ENCODE results near the gene GRIK4.

GRIK4 gene

DNA sequence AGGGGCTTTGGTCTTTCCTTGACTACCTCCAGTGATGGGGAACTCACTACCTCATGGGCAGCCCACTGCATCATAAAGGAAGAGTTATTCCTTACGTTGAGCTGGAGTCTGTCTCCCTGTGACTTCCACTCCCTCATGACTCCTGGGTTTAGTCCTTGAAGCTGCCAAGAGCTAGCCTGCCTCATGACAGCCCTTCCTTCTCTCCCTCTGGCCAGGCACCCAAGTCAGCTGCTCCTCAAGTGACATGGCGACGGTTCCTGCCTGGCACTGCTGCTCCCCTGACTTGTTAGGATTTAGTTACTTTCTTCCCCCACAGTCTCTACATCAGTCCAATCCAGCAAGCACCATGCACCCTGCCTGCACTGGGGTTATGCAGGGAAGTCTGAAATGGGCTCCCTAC, 316.3 kb downstream of the GRIK4 start:
- no peak for DNase-seq (ENCODE audit: low read depth)
- TF ChIP-seq, protein P1, sequence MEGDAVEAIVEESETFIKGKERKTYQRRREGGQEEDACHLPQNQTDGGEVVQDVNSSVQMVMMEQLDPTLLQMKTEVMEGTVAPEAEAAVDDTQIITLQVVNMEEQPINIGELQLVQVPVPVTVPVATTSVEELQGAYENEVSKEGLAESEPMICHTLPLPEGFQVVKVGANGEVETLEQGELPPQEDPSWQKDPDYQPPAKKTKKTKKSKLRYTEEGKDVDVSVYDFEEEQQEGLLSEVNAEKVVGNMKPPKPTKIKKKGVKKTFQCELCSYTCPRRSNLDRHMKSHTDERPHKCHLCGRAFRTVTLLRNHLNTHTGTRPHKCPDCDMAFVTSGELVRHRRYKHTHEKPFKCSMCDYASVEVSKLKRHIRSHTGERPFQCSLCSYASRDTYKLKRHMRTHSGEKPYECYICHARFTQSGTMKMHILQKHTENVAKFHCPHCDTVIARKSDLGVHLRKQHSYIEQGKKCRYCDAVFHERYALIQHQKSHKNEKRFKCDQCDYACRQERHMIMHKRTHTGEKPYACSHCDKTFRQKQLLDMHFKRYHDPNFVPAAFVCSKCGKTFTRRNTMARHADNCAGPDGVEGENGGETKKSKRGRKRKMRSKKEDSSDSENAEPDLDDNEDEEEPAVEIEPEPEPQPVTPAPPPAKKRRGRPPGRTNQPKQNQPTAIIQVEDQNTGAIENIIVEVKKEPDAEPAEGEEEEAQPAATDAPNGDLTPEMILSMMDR (IDR thresholded peaks at IDR 0.05; ENCODE audit: low read depth, low read length, missing control alignments) = no peak
- H3K4me3 ChIP-seq (ENCODE audit: low read depth, low read length) = no peak overlapping the region
- in situ Hi-C loops (cut with HindIII; ENCODE audit: low sequenced_read_pairs) = no loop called here

DNA sequence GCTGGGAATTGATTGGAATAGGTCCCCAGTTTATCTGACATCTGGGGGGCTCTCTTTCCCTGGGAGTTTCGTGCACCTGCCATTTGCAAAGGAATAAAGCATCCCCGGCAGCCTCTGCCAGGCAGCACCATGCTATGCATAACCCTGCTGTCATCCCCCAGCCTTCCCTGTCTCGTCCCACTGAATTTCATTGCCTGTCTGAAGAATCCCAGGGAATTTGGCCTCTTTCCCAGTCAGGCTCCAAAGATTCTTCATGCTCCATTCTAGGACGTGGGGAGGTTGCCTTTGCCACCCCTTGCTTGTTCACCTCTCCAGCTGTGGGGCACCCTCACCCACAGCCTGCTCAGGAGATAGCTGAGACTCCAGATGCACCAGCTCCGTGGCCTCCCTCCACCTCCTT, 317.3 kb downstream of the GRIK4 start:
- in situ Hi-C loops (cut with HindIII; ENCODE audit: low sequenced_read_pairs) = no loop called here
- H3K4me3 ChIP-seq (ENCODE audit: low read depth, low read length) = no peak overlapping the region
- TF ChIP-seq, protein P1 (IDR thresholded peaks at IDR 0.05; ENCODE audit: low read depth, low read length, missing control alignments) = no peak
- DNase-seq (ENCODE audit: low read depth) = no peak

DNA sequence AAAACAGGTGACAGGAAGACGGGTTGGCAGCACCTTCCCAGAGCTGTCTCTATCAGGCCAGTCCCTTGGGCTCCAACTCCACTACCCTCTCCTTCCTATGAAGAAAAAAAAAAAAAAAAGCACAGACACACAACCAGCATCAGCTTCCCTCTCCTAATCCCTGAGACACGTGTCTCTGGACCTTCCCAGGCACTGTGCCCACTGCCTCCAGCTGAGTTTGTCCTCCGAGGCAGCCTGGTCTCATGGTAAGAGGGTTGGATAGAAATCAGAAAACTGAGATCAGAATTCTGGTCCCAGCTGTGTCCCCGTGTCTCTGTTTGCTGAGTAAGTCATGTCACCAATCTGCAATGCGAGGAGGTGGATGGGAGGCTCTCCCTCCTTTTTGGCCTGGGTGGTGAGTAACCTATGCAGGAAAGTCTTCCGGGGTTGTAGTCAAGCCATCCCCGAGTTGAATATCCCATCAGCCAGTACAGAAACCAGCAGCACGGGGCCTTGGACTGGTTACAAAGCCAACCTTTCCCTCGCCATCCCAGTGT, 318.6 kb downstream of the GRIK4 start:
- TF ChIP-seq, protein P1 (IDR thresholded peaks at IDR 0.05; ENCODE audit: low read depth, low read length, missing control alignments) = no peak
- in situ Hi-C loops (cut with HindIII; ENCODE audit: low sequenced_read_pairs) = no loop called here

DNA sequence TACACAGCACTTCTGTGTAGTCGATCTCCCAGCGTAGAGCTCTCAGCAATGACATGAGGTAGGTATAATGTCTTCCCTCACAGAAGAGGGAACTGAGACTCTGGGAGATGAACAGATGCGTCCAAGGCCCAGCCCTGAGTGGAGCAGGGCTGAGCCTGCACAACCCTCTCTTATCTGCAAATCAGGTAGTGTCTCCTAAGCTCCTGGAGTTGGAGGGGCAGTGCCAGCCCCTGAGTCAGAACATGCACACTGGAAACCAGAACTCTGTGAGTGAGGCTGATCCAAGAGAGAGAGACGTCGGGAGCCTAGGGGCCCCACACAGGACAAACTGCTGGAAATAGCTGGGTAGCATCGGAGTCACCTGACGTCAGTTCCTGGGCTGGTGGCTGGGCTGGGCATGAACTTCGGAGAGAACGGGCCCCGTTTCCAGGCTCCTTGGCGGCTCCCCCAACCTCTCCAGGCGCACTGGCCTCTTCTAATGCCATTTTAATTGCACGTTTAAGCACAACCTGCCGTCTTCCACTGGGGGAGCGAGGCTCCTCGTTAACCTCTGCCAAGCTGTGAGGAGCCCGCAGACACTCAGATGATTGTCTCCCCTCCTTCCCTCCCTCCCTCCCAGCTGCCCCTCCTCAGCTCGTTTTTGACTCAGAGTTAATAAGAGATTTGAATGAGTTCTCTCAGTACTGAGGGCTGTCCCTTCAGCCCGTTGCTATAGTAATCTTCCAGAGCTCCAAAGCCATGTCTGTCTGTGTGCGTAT, 321.1 kb downstream of the GRIK4 start:
- in situ Hi-C loops (cut with HindIII; ENCODE audit: low sequenced_read_pairs) = no loop called here
- DNase-seq (ENCODE audit: low read depth) = no peak
- TF ChIP-seq, protein P1 (IDR thresholded peaks at IDR 0.05; ENCODE audit: low read depth, low read length, missing control alignments) = no peak
- H3K4me3 ChIP-seq (ENCODE audit: low read depth, low read length) = no peak overlapping the region

More for the DNA sequence above, 318.6 kb downstream of the GRIK4 start:
- no peak overlapping the region for H3K4me3 ChIP-seq (ENCODE audit: low read depth, low read length)
- no peak for DNase-seq (ENCODE audit: low read depth)

DNA sequence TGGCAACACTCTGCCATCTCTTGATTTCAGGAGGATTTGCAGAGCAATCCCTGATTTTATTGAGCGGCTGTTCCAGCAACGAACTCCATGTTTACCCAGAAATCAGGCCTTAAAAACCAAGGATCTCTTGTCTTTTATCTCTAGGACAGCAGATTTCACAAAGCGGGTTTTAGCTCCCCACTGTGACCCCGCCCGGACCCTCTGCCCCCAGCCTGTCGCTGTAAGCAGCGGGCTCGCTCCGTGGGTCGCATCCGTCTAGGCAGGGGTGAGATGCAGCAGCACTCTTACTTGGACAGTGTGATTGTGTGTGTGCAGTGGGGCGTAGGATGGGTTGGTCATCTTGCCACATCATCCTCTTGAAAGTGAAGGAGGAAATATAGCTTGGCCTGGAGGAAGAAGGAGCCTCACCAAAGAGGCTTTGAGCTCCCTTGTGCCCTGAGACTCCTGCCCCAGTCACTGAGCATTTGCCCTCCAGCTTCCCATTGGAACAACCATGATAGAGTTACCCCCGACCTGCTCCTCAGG, 323.2 kb downstream of the GRIK4 start:
- no peak for DNase-seq (ENCODE audit: low read depth)
- H3K4me3 ChIP-seq (ENCODE audit: low read depth, low read length) = no peak overlapping the region
- in situ Hi-C loops (cut with HindIII; ENCODE audit: low sequenced_read_pairs) = no loop called here
- TF ChIP-seq, protein P1 (IDR thresholded peaks at IDR 0.05; ENCODE audit: low read depth, low read length, missing control alignments) = no peak

DNA sequence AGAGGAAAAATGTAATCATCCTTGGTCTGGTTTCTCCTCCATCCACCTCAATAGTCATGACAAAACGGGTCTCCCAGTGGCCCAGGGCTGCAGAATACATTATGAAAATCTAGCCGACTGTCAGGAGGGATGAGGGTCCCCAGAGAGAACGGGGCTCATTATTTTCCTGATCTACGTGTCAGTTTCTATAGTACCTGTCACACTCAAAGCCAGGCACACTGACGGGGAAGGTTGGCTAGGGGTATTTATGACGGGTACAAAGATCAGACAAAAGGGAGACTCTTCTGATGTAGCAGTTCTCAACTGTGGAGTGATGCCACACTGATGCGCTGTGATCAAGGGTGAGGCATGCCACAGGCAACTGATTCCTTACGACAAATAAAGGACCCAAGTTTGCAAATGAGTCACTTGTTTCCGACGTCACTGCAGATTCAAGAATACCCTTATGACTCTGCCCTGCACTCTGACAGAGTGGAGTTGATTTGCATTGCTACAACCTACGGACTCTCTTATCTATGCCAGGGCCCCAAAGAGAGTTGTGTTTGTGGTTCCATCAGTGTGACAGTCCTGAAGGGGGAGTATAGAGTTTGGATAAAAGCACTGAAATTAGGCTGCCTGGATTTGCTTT, 324.2 kb downstream of the GRIK4 start:
- in situ Hi-C loops (cut with HindIII; ENCODE audit: low sequenced_read_pairs) = no loop called here
- DNase-seq (ENCODE audit: low read depth) = no peak
- no peak overlapping the region for H3K4me3 ChIP-seq (ENCODE audit: low read depth, low read length)
- TF ChIP-seq, protein P1 (IDR thresholded peaks at IDR 0.05; ENCODE audit: low read depth, low read length, missing control alignments) = no peak

Measured in astrocyte of the cerebellum (primary cell).